Loucy (cell line): ENCODE data around the gene AGPAT3.

Source experiments
- H2AFZ ChIP-seq: fragments of 200-600 bp; sonication (generic); 2 replicates; pipeline ENCODE4 v1.6.0; 2016; ENCODE audit warnings: antibody characterized with exemption, mild to moderate bottlenecking, low read length, moderate library complexity
- H3F3A ChIP-seq: fragments of 200-600 bp; 2 replicates; pipeline ENCODE4 v1.6.0; 2016; ENCODE audit warnings: antibody characterized with exemption, low read depth, mild to moderate bottlenecking
- H3K27me3 ChIP-seq: fragments of 200-600 bp; sonication (generic); 2 replicates; pipeline ENCODE4 v1.6.1; 2014; ENCODE audit warnings: low read length, mild to moderate bottlenecking; ENCODE audit not compliant: insufficient read depth, poor library complexity, severe bottlenecking
- H3K36me3 ChIP-seq: fragments of 200-600 bp; sonication (generic); 2 replicates; pipeline ENCODE4 v1.6.1; 2016; ENCODE audit warnings: low read length; ENCODE audit not compliant: insufficient read depth
- H3K4me1 ChIP-seq: fragments of 200-600 bp; sonication (generic); 2 replicates; pipeline ENCODE4 v1.5.1; 2014; ENCODE audit warnings: low read length, mild to moderate bottlenecking; ENCODE audit not compliant: insufficient read depth, poor library complexity, severe bottlenecking
- H3K4me2 ChIP-seq: fragments of 200-600 bp; sonication (generic); 2 replicates; pipeline ENCODE4 v1.6.0; 2014; ENCODE audit warnings: antibody characterized with exemption, low read length, low read depth, mild to moderate bottlenecking; ENCODE audit not compliant: poor library complexity, severe bottlenecking
- H3K4me3 ChIP-seq: fragments of 200-600 bp; sonication (generic); 2 replicates; pipeline ENCODE4 v1.5.1; 2014; ENCODE audit warnings: low read length, mild to moderate bottlenecking, mixed read lengths; ENCODE audit not compliant: poor library complexity, severe bottlenecking
- H3K79me2 ChIP-seq: fragments of 200-600 bp; sonication (generic); 2 replicates; pipeline ENCODE4 v1.6.1; 2014; ENCODE audit warnings: low read length; ENCODE audit not compliant: insufficient read depth
- H3K9ac ChIP-seq: fragments of 200-600 bp; sonication (generic); 2 replicates; pipeline ENCODE4 v1.6.0; 2014; ENCODE audit warnings: mild to moderate bottlenecking, low read depth, low read length, moderate library complexity; ENCODE audit not compliant: poor library complexity, severe bottlenecking
- H3K9me2 ChIP-seq: fragments of 200-600 bp; sonication (generic); replicated peaks from 2 replicates; pipeline ENCODE4 v1.6.1; 2016; ENCODE audit warnings: low read depth, low read length, mixed read lengths
- H3K9me3 ChIP-seq: fragments of 200-600 bp; sonication (generic); 2 replicates; pipeline ENCODE4 v1.6.1; 2014; ENCODE audit warnings: mild to moderate bottlenecking, antibody characterized with exemption, low read length, low read depth; ENCODE audit not compliant: insufficient read depth
- H4K20me1 ChIP-seq: fragments of 200-600 bp; sonication (generic); 2 replicates; pipeline ENCODE4 v1.6.0; 2014; ENCODE audit warnings: antibody characterized with exemption, low read length, mild to moderate bottlenecking; ENCODE audit not compliant: insufficient read depth, poor library complexity, severe bottlenecking
- EZH2phosphoT487 ChIP-seq: fragments of 200-600 bp; IDR thresholded peaks from 2 replicates; pipeline ENCODE4 v1.6.1; 2018; ENCODE audit warnings: antibody characterized with exemption, mild to moderate bottlenecking, moderate library complexity, borderline replicate concordance
- TF ChIP-seq, protein P1 (sequence below): fragments of 200-600 bp; sonication (generic); conservative IDR thresholded peaks from 2 replicates; pipeline ENCODE4 v1.5.1; 2014; ENCODE audit warnings: mild to moderate bottlenecking, antibody characterized with exemption, low read length

The AGPAT3 gene

DNA sequence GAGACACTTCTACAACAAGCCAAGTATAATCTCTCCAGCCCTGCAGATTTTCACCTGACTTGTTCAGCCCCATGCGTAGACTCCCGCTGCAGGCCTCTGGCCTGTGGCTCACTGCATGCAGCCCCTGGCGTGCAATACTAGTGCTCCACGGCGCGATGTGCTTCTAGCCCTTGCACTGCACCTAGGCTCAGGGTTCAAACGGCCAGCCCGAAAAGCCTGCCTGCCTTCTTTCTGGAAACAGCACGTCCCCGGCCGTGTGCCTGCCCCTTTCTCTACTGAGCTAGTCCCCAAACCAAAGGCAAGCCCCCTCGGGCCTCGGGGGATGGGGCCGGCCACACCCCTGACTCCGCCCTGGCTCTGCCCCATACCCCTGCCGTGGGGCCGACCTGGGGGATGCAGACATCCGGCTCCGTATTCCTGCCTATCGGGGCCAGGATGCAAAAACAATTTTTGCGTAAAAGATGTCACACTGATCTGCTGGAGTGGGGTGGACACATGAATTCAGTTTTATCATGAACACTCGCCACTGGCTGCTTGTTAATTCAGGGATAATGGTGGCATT lies 120.7 kb downstream of the AGPAT3 start:
- Histone ChIP-seq H2AFZ (no peak overlapping the region), H3K4me2 (no peak overlapping the region), H3K4me3 (no peak overlapping the region), H4K20me1 (no peaks in the 10 kb centered on the region), H3K9ac (no peak overlapping the region), H3K27me3 (no peaks in the 10 kb centered on the region), H3K79me2 (no peaks in the 10 kb centered on the region), H3F3A (no peaks in the 10 kb centered on the region), H3K9me2 (no peaks in the 10 kb centered on the region), H3K36me3 (no peaks in the 10 kb centered on the region; the same call in 1 of the 2 replicates), H3K4me1 (peaks cover 4% of the 10 kb centered on the region), H3K9me3 (no peaks in the 10 kb centered on the region)
- TF ChIP-seq, protein P1, sequence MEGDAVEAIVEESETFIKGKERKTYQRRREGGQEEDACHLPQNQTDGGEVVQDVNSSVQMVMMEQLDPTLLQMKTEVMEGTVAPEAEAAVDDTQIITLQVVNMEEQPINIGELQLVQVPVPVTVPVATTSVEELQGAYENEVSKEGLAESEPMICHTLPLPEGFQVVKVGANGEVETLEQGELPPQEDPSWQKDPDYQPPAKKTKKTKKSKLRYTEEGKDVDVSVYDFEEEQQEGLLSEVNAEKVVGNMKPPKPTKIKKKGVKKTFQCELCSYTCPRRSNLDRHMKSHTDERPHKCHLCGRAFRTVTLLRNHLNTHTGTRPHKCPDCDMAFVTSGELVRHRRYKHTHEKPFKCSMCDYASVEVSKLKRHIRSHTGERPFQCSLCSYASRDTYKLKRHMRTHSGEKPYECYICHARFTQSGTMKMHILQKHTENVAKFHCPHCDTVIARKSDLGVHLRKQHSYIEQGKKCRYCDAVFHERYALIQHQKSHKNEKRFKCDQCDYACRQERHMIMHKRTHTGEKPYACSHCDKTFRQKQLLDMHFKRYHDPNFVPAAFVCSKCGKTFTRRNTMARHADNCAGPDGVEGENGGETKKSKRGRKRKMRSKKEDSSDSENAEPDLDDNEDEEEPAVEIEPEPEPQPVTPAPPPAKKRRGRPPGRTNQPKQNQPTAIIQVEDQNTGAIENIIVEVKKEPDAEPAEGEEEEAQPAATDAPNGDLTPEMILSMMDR = no peak
- no peak for TF ChIP-seq EZH2phosphoT487

DNA sequence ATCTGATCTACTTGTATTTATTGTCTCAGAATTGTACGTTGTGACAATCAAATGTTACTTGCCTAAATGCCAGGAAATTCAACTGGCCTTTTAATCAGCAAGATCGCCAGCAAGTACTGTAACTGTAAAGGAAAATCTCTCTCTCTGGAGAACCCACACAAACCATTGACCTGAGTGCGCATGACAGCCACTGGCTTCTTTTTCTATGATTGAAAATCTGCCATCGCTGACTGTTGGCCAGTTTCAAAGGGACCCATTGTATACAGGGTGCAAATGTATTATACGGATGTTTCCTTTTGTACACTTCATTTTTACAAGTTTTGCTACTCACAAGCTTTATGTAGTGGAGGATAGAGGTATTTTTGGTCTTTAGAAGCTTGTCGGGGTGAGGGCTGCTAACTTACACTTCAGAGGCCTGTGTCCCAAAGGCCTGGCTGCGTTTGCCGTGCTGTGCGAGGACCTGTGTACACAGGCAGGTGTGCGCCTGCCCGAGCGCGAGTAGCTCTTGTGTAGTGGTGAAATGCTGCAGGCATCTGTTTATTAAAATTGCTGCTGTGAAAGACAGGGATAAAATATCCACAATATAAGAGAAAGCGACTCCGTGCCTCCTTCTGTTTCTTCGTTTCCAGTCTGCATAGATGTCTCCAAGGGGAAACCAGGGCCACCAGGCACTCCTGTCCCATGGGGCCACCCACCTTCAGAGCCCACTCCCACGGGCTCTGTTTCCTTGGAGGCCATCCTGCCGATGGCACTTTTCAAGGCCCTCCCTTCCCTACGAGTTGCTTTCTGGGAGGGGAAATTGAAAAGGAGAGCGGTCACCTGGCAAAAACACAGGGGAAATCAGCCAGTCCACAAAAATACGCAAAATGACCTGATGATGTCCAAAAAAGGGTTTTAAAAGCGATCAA lies 121.8 kb downstream of the AGPAT3 start:
- H3K9ac ChIP-seq = no peak overlapping the region
- no peaks in the 10 kb centered on the region; the same call in 1 of the 2 replicates for H3K36me3 ChIP-seq
- H4K20me1 ChIP-seq = no peaks in the 10 kb centered on the region
- H3K9me3 ChIP-seq = no peaks in the 10 kb centered on the region
- H3K79me2 ChIP-seq = no peaks in the 10 kb centered on the region
- H3K9me2 ChIP-seq = no peaks in the 10 kb centered on the region
- no peaks in the 10 kb centered on the region for H3K27me3 ChIP-seq
- no peaks in the 10 kb centered on the region for H3F3A ChIP-seq
- TF ChIP-seq, protein P1 = no peak
- no peak for TF ChIP-seq EZH2phosphoT487
- H3K4me3 ChIP-seq = no peak overlapping the region
- peaks cover 4% of the 10 kb centered on the region for H3K4me1 ChIP-seq
- H3K4me2 ChIP-seq = no peak overlapping the region
- no peak overlapping the region for H2AFZ ChIP-seq

DNA sequence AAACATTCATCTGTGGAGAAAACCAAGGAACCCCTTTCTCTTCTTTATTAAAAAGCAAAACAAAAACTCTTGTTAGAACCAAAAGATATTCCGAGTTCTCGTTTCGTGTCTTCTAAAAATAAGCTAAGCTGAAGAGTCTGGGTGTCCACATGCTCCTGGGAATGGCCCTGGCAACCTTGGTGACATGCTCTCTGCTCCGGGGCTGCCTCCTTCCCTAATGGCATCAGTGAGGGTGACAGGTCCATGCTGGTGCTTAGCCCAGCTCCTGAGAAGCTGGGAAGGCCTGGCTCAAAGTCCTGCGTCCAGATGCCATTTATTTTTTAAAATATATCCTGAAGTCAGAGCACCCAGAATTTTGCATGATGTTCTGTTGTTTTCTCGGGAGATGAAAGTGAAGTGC lies 122.5 kb downstream of the AGPAT3 start:
- no peaks in the 10 kb centered on the region for H3K9me3 ChIP-seq
- no peaks in the 10 kb centered on the region for H3K9me2 ChIP-seq
- H2AFZ ChIP-seq = no peak overlapping the region
- H3K4me3 ChIP-seq = no peak overlapping the region
- H3K27me3 ChIP-seq = no peaks in the 10 kb centered on the region
- no peak overlapping the region for H3K9ac ChIP-seq
- H3K4me2 ChIP-seq = no peak overlapping the region
- H3F3A ChIP-seq = no peaks in the 10 kb centered on the region
- no peaks in the 10 kb centered on the region for H4K20me1 ChIP-seq
- no peaks in the 10 kb centered on the region for H3K79me2 ChIP-seq
- no peak for TF ChIP-seq EZH2phosphoT487
- H3K36me3 ChIP-seq = no peaks in the 10 kb centered on the region
- H3K4me1 ChIP-seq = peaks cover 4% of the 10 kb centered on the region
